Effector CD8-positive, alpha-beta T cell (primary cell): ENCODE measurements around the gene SLC2A4.

Source experiments
- DNase-seq: peaks from one replicate; lab custom pipeline; 2025; lab: John Stamatoyannopoulos, UW

SLC2A4 gene

DNA sequence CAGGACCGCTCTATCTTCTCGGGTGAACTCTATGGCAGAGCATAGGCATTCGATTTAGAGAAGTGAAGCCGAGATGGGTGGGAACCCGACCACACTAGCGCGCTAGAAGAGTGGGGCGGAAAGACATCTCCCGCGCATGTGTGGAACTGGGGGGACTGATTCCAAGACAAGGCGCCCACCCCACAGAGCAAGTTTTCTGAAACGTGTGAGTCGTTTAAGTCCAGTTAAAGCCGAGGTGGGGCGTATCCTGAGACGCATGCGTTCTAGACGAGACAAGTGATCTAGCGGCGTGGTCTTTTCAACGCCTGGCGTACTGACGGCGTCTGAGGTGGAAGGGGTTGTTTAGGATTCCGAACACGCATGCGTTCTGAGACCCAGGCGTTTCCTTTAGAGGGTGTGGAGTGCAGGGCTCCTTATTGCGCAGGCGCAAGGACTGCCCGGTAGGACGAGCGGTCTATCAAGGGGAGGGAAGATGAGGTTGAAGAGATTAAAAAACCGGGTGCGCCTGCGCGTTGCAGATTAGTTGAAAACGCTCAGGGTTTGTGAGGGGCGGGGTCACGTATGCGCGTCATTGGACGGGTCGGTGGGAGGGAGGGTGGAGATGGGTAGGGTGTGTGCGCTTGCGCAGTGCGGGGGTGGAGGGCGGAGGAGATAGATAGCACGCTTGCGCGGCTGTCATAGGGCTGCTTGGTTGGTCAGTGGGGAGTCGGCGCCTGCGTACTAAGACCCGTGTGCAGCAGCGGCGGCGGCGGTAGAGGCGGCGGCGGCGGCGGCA, 25.6 kb downstream of the SLC2A4 start, which contains the start of gene EIF5A:
TSS of gene EIF5A (plus strand) at position 718 of the 775 bp plus-strand sequence. CDS start 2,008 bp downstream, outside the sequence.
- DNase-seq: peak; percentile 100

DNA sequence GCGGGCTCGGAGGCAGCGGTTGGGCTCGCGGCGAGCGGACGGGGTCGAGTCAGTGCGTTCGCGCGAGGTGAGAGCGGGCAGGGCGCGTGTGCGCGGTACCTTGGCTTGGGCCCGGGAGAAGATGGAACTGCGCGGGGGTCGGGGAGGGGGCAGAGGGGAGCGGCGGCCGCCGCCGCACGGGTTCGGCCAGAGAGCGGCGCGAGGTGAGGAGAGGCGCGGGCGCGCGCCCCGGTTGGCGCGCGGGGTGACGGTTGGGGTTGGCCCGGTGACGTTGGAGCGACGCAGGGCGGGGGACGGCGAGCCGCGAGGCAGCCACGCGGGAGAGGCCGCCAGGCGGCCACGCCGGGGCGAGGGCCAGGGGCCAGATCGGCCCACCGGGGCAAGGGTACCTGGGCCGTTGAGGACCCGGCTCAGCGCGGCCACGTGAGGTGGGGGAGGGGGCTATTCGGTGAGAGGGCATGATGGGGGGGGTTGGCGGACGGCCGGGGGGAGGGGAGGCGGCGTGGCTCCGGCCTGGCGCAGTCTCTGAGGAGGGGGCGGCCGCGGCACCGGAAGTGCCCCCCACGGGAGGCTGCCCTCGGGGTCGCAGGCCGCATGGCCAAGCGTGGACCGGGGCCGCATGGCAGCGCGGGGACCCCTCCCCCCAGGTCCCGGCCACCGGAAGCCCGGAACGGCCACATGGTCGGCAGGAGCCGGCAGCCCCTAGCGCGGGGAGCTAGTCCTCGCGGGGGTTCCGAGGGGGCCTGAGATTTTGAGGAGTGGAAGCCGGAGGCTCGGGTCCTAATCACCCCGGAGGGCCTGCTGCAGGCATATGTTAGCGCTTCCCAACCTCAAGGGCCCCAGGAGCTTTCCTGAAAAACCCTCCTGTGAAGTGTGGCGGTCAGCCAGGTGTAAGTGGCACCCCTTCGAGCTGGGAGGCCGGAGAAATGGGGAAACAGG, 26.4 kb downstream of the SLC2A4 start:
- DNase-seq: peak; percentile 54

- peak; percentile 79 for DNase-seq
These were observed 27.3 kb downstream of the SLC2A4 start for GRCh38 chr17:7308625-7309433.

DNA sequence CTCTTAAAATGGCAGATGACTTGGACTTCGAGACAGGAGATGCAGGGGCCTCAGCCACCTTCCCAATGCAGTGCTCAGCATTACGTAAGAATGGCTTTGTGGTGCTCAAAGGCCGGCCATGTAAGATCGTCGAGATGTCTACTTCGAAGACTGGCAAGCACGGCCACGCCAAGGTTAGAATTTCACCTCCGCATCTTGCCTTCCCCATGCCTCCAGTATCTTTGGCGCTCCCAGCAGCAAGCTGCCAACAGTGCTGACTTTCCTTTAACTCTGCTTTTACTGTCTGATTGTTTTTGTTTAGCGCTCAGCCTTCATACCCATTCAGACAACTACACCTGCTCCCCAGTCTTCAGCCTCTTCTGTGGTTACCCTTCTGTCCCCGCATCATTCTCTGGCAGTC, 28.1 kb downstream of the SLC2A4 start:
- no peak for DNase-seq

DNA sequence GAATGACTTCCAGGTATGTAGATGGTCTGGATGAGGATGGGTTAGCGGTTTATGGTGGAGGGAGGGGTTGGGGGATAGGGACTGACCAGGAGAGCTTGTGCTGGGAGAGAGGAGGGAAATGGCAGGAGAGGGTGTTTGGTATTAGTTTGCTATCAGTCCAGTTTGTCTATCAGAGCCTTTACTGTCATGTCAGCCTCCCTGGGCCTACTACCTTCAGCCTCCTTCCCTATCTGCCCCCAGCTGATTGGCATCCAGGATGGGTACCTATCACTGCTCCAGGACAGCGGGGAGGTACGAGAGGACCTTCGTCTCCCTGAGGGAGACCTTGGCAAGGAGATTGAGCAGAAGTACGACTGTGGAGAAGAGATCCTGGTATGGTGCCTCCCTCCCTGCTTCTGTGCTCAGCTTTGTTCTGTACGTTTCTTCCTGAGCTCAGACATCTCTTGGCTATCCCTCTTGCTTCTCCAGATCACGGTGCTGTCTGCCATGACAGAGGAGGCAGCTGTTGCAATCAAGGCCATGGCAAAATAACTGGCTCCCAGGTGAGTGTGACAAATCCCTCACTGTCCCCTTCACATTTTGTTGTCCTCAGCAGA, 29.7 kb downstream of the SLC2A4 start:
- no peak for DNase-seq

- no peak for DNase-seq
These were observed 31.0 kb downstream of the SLC2A4 start for GRCh38 chr17:7312432-7313087.

DNA sequence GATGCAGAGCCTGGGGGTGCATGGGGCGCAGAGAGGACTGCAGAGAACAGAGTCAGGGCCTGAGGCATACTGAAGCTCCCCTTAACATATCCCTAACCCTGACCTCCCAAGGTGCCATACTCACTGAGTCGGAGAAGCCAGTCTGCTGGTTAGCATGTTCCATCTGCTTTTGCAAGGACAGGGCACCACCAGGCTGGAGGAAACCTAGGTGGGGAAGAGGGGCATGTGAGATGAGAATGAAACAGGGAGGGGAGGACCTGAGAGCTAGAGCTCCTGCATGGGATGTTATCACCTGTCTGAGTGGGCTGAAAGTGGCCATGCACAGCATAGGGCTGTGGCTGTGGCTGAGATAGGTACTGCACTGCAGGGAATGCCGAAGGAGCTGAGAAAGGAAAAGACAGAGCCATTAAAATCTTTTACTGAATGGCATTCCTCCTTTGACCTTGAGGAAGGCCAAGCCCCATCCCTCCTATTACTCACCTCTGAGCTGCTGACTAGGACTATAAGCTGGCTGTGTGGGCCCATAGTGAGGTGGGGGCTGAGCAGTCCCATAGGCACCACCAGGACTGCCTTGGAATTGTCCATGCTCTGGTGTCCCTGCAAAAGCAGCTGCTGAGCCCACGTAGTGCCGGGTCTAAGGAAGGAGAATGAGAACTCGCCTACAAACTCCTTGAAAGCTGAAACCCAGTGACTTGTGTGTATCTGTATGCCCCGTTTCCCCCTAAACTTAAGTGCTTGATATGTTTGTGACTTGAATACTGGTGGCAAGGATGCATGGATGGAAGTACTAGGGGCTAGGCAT, 31.8 kb downstream of the SLC2A4 start:
- DNase-seq: no peak

DNA sequence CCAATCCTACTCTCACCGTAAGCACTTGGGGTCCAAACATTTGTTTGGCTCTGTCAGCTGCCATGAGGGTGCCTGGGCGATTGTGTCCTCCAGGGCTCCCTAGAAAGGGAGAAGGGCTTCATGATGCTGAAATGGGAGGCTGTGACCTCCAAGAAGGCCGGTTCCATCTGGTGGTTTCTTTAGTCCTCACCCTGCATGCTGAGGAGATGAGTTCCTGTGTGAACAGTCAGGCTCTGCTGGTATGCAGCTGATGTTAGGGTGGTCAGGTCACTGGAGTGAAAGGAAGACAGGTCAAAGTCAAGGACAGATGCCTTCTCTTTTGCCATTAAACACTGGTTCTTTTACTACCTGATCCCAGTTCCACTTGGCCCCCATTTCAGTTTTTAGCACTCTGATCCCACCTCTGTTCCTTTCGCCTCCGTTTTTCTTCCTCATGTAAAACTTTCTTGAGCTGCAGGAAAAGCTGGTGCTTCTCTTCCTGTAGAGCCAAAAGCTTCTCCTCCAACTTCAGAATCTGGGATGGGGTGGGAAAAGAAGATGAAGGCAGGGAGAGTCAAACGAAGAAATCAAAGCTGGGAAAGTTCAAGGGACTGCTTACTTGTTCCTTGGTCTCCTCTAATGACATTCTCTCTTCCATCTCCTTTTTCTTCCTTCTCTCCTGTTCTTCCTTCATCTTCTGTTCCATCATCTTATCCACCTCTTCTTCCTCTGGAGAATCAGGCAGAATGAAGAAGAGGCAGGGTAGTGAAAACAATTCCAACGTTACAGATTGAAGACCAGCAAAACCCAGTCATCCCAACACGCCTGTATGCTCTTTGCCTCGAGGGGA, 32.6 kb downstream of the SLC2A4 start:
- no peak for DNase-seq

DNA sequence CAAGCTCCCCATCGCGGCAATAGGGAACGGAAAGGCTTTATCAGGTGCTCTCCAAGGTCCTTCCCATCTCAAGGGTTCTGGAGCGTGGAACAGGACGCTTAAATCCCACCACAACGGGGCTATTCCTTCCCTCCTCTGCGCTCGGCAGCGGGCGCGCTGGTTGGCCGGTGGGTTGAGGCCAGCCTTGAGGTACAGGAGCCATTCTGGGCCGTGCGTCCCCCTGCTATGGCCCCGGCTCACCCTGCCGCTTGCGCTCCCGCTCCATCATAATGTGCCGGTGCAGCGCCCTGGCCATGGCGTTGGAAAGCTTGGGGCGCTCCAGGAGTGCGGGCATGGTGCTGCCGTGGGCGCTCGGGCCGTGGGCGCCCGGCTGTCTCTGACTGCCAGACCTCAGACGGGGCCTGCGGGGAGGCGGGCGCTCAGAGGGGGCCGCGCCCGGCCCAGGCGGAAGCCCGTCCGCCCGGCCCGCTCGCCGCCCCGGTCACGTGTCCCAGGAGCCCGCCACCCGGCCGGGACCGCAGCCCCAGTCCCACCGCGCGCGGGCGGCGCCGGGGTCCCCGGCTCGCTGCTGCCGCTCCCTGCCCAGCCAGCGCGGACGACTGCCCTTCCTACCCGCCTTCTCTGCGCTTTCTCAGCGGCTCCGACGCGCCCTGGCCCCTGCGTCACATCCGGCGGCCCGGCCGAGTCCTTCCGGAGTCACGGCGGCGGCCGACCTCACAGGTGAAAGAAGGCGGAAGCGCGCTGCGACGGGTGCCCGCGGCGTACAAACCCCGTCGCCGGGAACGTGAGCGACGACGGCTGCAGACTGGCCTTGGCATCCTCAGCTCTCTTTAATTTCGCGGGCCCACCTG, 33.4 kb downstream of the SLC2A4 start, which contains the start of gene GPS2:
TSS of gene GPS2 (minus strand) at position 642 of the 851 bp plus-strand sequence. CDS start at position 334, 308 bp downstream.
- peak; percentile 82 for DNase-seq

GRCh38 chr17:7315570-7316235, 34.2 kb downstream of the SLC2A4 start:
- no peak for DNase-seq

GRCh38 chr17:7317161-7317803, 35.8 kb downstream of the SLC2A4 start:
- DNase-seq: no peak

- no peak for DNase-seq
These were observed 36.8 kb downstream of the SLC2A4 start for GRCh38 chr17:7318121-7318860.

- DNase-seq: no peak
These were observed 39.9 kb downstream of the SLC2A4 start for GRCh38 chr17:7321466-7321865.

DNA sequence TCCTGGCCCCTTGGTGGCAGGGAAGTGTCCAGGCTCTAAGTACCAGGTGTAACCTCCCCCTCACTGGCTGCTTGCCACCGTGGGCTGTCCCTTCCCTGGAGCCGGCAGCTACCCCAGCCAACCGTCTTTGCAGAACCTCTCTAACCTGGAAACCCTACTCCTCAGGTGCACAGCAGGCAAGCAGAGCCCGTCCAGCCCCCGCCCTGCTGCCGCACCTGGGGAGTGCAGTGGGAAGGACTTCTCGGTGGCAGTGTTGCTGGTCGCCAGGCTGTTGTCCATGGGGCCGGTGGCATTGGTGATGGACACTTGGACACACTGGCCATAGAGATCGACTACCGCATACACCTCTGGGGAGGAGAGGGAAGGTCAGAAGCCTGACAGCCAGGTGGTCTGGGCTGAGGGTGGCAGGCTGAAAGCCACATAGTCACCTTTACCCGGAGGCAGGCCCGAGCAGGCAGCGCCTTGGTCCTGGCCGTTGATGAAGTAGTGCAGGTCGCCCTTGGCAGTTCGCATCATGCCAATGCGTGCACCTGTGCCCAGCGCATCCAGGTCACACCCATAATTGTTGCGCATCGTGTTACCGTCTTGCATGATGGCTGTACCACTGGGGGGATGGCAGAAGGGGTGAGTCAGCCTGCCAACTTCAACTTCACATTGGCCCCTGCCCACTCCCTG, 41.1 kb downstream of the SLC2A4 start:
- no peak for DNase-seq

DNA sequence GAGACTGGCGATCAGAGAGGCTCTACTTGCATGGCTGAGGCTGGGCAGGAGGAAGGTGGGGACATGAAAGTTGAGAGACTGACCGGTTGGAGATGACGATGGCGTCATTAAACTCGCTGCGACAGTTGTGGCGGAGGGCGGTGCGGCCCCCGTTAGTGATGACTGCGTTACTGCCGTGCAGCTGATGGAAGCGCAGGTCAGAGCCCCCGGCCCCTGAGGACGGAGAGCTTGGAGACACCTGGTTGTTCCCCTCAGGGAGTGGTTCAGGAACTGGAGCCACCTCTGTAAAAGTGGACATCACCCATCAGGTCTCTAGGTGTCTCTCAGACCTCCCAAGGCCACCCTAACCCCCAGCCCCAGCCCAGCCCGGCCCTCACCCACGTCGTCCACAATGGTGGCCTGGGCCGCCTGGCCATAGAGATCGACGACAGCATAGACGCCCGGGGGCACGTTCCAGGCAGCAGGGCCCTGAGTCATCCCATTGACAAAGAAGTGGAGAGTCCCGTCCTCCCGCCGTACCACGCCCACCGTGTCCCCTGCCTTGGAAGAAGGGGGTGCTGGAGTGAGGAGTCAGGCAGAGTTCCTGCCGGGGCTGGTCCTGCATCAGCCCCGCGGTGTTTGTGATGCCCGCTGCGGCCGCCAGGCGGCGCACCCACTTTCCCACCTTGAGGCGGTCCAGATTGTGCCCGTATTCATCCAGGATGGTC, 42.4 kb downstream of the SLC2A4 start:
- DNase-seq: peak; percentile 52
